Spleen (tissue), 7 donors: Measurements from ENCODE around the gene ISOC1.

Experiments
- CTCF ChIP-seq, 11 experiments: fragments of 200-600 bp in 7 of 11; fragments of 450-650 bp in 4 of 11; sonication (generic) in 4 of 11; IDR thresholded peaks in 8 of 11; conservative IDR thresholded peaks in 3 of 11; 1 replicate in 7 of 11; 2 replicates in 4 of 11; pipeline versions ENCODE4 v1.4.0 to v1.8.0; 2016 to 2021; ENCODE audit warnings: antibody characterized with exemption in 11 of 11, inconsistent platforms in 4 of 11, mild to moderate bottlenecking in 1 of 11
- POLR2A ChIP-seq, 3 donors: fragments of 450-650 bp; IDR thresholded peaks; one replicate each; pipeline ENCODE4 v1.5.1; 2017; ENCODE audit warnings: antibody characterized with exemption in 3 of 3, mild to moderate bottlenecking in 1 of 3
- POLR2AphosphoS5 ChIP-seq, 3 donors: sonication (generic); formaldehyde crosslinking; IDR thresholded peaks; one replicate each; pipeline ENCODE4 v1.5.1; 2017; ENCODE audit warnings: antibody characterized with exemption in 3 of 3
- donor health status: DM: no; HTN: no; CAD: no; lungs with moderate emphysema.
- donor health status: DM: no; HTN: no; CAD: no.
- donor health status: DM: no; HTN: no; CAD: no.

GRCh38 chr5:129141078-129141477 lies 46.5 kb downstream of the ISOC1 start:
- TF ChIP-seq CTCF (IDR thresholded peaks at IDR 0.05 in 8 of 11, conservative IDR thresholded peaks at IDR 0.05 in 3 of 11) = no peak
- TF ChIP-seq POLR2A (IDR thresholded peaks at IDR 0.05) = no peak
- no peak for TF ChIP-seq POLR2AphosphoS5 (IDR thresholded peaks at IDR 0.05)
